Small intestine (tissue), 7 donors: ENCODE data around the gene CTNNA1. TPM values are rescaled to one million over a fixed set of nuclear protein-coding genes. Genes with fewer than 3 reads are reported as not detected.

ENCODE experiments used
- DNase-seq, 2 donors: peaks; one replicate each; pipeline versions ENCODE4 v3.0.0 to v3.0.0-alpha.2; 2013
- FAIRE-seq: peaks from 2 replicates; lab custom pipeline; 2012; peaks lifted over from hg19 to GRCh38; lab: Jason Lieb, UNC
- H3K27ac ChIP-seq, 3 donors: one replicate each; pipeline ENCODE4 v1.5.1; 2013; ENCODE audit warnings: low read length in 2 of 3, mild to moderate bottlenecking in 2 of 3, control low read depth in 1 of 3, inconsistent platforms in 1 of 3, low read depth in 1 of 3, moderate library complexity in 1 of 3
- H3K27me3 ChIP-seq, 3 donors: one replicate each; pipeline ENCODE4 v1.6.1; 2013; ENCODE audit warnings: low read length in 3 of 3, inconsistent platforms in 1 of 3; ENCODE audit not compliant: control insufficient read depth in 3 of 3, insufficient read depth in 3 of 3
- H3K36me3 ChIP-seq, 3 donors: one replicate each; pipeline ENCODE4 v1.6.1; 2013; ENCODE audit warnings: low read length in 3 of 3, inconsistent platforms in 1 of 3, low read depth in 1 of 3, mild to moderate bottlenecking in 1 of 3, moderate library complexity in 1 of 3; ENCODE audit not compliant: control insufficient read depth in 3 of 3, insufficient read depth in 2 of 3
- H3K4me1 ChIP-seq, 3 donors: one replicate each; pipeline ENCODE4 v1.6.1; 2013; ENCODE audit warnings: low read length in 2 of 3, inconsistent platforms in 1 of 3, low read depth in 1 of 3, mild to moderate bottlenecking in 1 of 3, moderate library complexity in 1 of 3; ENCODE audit not compliant: control insufficient read depth in 3 of 3, insufficient read depth in 2 of 3
- H3K4me3 ChIP-seq, 3 donors: one replicate each; pipeline ENCODE4 v1.5.1; 2013; ENCODE audit warnings: low read length in 3 of 3, control low read depth in 1 of 3, inconsistent platforms in 1 of 3, low read depth in 1 of 3, mild to moderate bottlenecking in 1 of 3, moderate library complexity in 1 of 3
- H3K9me3 ChIP-seq, 2 donors: one replicate each; pipeline ENCODE4 v1.6.1; 2013; ENCODE audit warnings: low read depth in 1 of 2, low read length in 1 of 2; ENCODE audit not compliant: control insufficient read depth in 2 of 2, insufficient read depth in 1 of 2
- WGBS, 3 donors: extraction: QIAGEN DNeasy Blood & Tissue Kit; methylation state at CpG; one replicate each; pipeline ENCODE4 v1.1.7; 2013; 5-methylcytosine and 5-hydroxymethylcytosine counted together
- polyA plus RNA-seq, 4 donors: library from polyadenylated mRNA; stranded (reverse) in 3 of 4; unstranded in 1 of 4; fragments of 200-250 nt in 3 of 4; fragments of 120-200 nt in 1 of 4; gene quantifications; one replicate each; pipeline versions ENCODE4 v1.2.1 to v1.2.3, GENCODE V29; 2013
- donor health status: healthy with polysubstance abuse.
- donor health status: control.
- donor health status: control.
- donor health status: Bipolar disorder and iron deficiency.
- donor health status: healthy.

The CTNNA1 gene
- polyA plus RNA-seq, 4 donors, result 145 to 286 (median 196) TPM

DNA sequence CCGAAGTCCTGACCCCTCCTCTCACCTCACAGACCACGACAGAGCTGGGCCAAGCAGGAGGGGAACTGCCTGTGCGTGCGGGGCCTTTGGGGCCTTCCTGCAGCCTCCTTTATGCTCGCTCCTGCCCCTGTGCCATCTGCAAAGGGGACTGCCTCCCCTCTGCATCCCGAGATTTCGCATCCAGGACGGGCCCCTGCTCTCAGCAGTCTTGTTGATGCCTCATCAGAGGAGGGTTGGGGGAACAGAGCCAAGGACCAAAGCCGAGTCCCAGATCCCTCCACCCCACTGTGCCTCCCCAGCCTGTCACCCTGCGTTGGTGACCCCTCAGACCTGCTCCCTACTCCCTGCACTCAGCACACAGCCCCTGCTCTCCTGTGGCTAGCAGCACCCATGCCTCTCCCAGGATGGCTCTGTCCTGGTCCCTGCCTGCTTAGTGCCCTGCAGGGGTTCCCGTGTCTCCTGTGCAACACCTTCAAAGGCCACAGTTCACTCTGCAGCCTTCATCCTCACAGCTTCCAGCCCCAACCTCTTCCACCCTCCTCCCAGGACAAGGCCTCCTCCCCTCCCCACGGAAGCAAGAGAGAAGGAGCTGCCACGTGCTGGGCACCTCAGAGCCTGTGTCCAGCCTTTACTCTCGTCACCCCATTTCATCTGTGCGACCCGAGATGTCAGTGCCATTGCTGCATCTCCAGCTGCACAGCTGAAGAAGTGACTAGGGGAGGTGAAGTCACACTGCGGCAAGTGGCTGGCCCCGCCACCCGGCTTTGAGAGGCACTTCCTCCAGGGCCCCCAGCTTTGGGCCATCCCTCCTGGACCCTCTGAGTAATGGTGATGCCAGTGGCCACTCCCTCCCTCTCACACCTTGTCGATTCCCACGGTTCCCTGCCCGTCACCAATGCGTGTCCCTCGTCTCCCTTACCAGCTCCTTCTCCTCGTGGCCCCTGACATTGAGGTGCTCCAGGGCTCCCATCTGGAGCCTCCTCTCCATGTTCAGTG is 184.5 kb downstream of the CTNNA1 start:
- DNase-seq (no peak), FAIRE-seq (no peak)
- Histone ChIP-seq H3K4me3 (no peak overlapping the region), H3K27me3 (no peaks in the 10 kb centered on the region), H3K4me1 (peaks cover 0 to 4% (median 0%) of the 10 kb centered on the region in 3 donors), H3K36me3 (peaks cover 3 to 47% (median 10%) of the 10 kb centered on the region in 3 donors), H3K27ac (no peak overlapping the region), H3K9me3 (no peaks in the 10 kb centered on the region)
- WGBS, 3 donors, result 85 to 87% (median 86%) methylated on average over 24 to 25 of the region's 25 CpGs

DNA sequence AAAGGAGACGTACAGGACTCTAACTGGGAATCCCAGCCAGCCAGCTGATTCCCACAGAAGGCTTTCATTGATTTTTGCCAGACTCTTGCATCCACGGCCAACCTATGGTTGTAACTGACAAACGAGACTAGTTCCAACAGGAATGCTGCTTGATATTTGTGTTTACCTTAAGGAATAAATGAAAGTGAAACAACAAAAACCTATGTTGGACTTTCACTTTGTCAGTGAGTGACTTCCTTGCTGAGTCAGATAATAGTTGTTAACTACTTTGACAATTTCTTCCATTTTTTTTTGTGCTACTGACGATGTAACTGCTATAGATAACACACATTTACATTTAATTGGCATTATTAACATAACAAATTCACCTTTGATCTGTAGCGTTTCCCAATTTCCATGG is 185.3 kb downstream of the CTNNA1 start:
- DNase-seq, result peak in 1 of 2 donors; percentile 74
- no peak for FAIRE-seq
- Histone ChIP-seq H3K27ac (no peak overlapping the region), H3K36me3 (peaks cover 0 to 44% (median 5%) of the 10 kb centered on the region in 3 donors), H3K4me1 (peaks cover 0 to 4% (median 0%) of the 10 kb centered on the region in 3 donors), H3K27me3 (no peaks in the 10 kb centered on the region), H3K9me3 (no peaks in the 10 kb centered on the region), H3K4me3 (no peak overlapping the region)
- WGBS, 3 donors, result 24 to 54% (median 36%) methylated on average over 5 of the region's 5 CpGs

DNA sequence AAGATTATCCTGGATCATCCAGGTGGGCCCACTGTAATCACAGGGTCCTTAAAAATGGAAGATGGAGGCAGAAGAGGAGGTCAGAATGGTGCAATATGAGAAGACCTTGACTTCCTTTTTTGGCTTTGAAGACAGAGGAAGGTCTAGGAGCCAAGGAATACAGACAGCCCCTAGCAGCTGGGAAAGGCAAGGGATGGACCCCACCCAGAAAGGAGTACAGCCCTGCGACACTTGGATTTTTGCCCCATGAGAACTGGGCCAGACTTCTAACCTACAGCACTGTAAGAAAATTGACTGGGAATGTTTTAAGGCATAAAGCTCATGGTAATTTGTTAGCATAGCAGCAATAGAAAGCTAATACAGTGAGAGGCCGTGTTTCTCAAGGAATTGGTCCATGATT is 188.8 kb downstream of the CTNNA1 start:
- DNase-seq (no peak), FAIRE-seq (no peak)
- H3K27me3 ChIP-seq, result no peaks in the 10 kb centered on the region
- WGBS, 3 donors, result 84 to 93% (median 91%) methylated on average over 2 of the region's 2 CpGs
- H3K4me3 ChIP-seq, result no peak overlapping the region
- H3K4me1 ChIP-seq, result peaks cover 0 to 4% (median 0%) of the 10 kb centered on the region in 3 donors
- H3K27ac ChIP-seq, result no peak overlapping the region
- peaks cover 2 to 48% (median 4%) of the 10 kb centered on the region in 3 donors for H3K36me3 ChIP-seq
- H3K9me3 ChIP-seq, result no peaks in the 10 kb centered on the region

DNA sequence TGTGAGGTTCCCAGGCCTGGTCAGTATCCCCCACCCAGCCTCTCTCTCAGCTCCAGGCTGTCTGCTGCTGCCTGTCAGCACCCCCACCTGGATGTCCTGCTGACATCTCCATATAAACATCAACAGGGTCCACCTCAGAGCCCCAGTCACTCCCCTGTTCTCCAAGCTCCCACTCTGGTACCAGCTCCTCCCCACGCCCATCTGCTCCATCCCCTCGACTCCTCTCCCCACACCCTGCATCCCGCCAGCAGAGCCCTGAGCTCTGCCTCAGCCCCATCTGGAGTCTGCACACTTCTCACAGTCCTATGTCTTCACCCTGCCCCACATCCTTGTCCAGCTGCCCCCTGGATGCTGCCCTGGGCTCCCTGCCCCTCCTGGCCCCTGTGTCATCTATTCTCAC is 189.6 kb downstream of the CTNNA1 start:
- H3K36me3 ChIP-seq, result peaks cover 2 to 50% (median 4%) of the 10 kb centered on the region in 3 donors
- H3K4me3 ChIP-seq, result no peak overlapping the region
- H3K9me3 ChIP-seq, result no peaks in the 10 kb centered on the region
- WGBS, 3 donors, result 76 to 97% (median 80%) methylated on average over 3 of the region's 3 CpGs
- DNase-seq, result no peak
- peaks cover 0 to 4% (median 0%) of the 10 kb centered on the region in 3 donors for H3K4me1 ChIP-seq
- H3K27me3 ChIP-seq, result no peaks in the 10 kb centered on the region
- no peak for FAIRE-seq
- H3K27ac ChIP-seq, result no peak overlapping the region

DNA sequence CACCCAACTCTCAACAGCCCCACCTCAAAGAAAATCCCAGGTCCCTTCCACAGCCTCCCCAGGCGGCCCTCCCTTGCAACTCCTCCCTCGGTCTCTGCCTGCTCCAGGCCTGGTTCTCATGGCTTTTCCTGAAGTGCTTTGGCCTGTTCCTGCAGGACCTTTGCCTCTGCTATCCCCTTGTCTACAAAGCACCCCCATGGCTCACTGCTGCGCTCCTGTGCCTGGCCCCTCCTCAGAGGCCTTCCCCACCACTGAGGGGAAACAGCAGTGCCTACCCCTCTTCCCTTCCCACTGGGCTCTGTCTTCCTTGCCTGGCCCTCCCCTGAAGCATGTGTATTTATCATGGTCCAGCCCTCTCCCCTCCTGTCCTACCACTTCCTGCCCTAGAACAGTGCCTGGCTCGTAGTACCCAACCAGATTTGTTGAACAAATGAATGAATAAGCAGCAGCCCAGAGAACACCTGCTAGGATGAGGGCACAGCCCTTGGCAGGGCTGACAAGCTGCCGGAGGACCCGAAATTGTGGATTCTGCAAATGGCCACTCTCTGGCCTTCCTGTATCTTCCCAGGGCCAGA is 190.5 kb downstream of the CTNNA1 start:
- H3K4me1 ChIP-seq, result no peaks in the 10 kb centered on the region
- H3K27me3 ChIP-seq, result no peaks in the 10 kb centered on the region
- H3K36me3 ChIP-seq, result peaks cover 2 to 56% (median 4%) of the 10 kb centered on the region in 3 donors
- H3K27ac ChIP-seq, result no peak overlapping the region
- 89 to 95% (median 92%) methylated on average over 6 of the region's 6 CpGs for WGBS, 3 donors
- H3K4me3 ChIP-seq, result no peak overlapping the region
- H3K9me3 ChIP-seq, result no peaks in the 10 kb centered on the region
- DNase-seq (no peak), FAIRE-seq (no peak)

DNA sequence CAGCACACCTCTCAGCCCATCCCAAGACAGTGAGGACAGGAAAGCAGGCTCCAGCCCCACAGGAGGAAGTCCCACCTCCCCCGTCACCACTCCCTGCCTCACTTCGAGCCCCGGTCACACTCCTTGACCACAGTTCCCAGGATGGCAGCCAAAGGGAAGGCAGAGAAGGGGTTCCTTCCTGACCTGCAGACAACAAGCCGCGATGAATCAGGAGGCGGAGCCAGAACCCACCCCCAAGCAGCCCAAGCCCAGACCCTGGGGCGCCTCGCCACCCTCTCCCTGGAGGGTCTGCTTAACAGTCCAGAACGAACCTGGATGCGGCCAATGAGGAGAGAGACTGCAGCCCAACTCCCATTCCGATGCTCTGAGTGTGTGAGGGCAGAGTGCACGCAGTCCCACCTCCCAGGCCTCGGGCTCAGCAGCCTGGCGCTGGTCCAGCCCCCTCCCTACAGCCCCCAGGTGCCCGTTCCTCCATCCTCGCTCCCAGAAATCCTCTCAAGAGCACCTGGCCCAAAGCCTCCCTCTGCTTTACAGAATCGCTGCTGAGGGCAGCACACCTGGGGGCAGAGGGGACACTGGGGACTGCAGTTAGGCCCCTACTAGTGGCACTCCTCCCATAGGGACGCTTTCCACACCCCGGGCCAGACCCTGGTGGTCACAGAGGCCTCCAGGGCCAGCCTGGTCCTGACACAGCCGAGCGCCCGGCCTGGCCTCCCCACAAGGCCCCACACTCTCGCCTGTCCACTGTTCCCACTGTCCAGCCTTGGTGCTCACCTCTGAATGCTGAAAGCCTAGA is 191.5 kb downstream of the CTNNA1 start:
- H3K27ac ChIP-seq, result no peak overlapping the region

DNA sequence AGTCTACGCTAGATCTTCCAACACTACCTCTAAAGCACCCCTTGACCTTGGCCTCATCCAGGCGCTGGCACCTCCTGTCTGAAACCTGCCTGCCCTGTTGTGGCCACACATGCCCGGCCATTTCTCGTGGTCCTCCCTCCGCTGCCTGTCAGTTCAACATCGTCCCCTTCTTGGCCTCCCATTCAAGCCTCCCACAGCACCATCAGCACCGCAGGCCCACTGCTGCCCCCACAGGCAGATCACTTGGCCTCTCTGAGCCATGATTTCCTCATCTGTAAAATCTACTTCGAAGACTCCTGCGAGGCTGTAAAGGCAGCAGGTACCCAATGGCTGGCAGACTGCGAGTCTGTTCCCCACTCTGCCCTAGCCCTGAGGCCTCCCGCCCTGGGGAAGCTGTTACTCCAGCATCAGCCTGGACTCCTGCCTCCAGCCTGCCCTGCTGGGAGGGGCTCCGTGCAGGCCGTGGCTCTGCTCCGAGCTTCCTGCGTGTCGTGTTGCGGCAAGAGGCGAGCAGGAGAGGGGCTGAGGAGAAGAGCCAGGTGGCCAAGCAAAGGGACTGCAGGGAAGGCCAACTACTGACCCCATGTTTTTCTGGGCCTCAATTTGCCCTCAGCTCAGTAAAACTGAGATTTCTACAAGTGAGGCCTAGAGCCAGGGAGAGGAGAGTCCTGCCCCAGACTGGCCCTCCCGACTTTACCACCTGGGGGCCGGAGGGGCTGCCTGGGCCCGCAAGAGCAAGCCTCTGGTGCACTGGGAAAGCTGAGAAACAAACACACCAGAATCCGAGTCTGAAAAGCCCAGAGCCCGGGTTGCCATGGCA is 192.4 kb downstream of the CTNNA1 start:
- Histone ChIP-seq H3K4me3 (no peak overlapping the region), H3K27me3 (no peaks in the 10 kb centered on the region), H3K27ac (no peak overlapping the region), H3K9me3 (no peaks in the 10 kb centered on the region), H3K36me3 (peaks cover 2 to 74% (median 4%) of the 10 kb centered on the region in 3 donors), H3K4me1 (no peaks in the 10 kb centered on the region)
- WGBS, 3 donors, result 88 to 91% (median 89%) methylated on average over 23 of the region's 23 CpGs
- FAIRE-seq (no peak), DNase-seq (no peak)

More for the DNA sequence above, 191.5 kb downstream of the CTNNA1 start:
- H3K4me3 ChIP-seq, result no peak overlapping the region
- peaks cover 2 to 65% (median 4%) of the 10 kb centered on the region in 3 donors for H3K36me3 ChIP-seq
- DNase-seq (no peak), FAIRE-seq (no peak)
- H3K27me3 ChIP-seq, result no peaks in the 10 kb centered on the region
- 83 to 88% (median 85%) methylated on average over 22 to 23 of the region's 23 CpGs for WGBS, 3 donors
- no peaks in the 10 kb centered on the region for H3K9me3 ChIP-seq
- H3K4me1 ChIP-seq, result no peaks in the 10 kb centered on the region
